GM12864 (cell line): ENCODE measurements around the gene ASPG.
A peak's percentile ranks its signal among the peaks of the same experiment; 100 is the strongest.
"Not testable (repeated sequence)": the region's sequence is repeated elsewhere in the genome, so short reads cannot be mapped to it uniquely, and the experiment has no call there.

ENCODE experiments used
- DNase-seq: peaks from one replicate; pipeline ENCODE4 v3.0.0-alpha.2; 2011; ENCODE audit warnings: low read depth
- H3K4me3 ChIP-seq: 2 replicates; pipeline ENCODE4 v1.5.1; 2011; ENCODE audit warnings: mild to moderate bottlenecking, low read depth, low read length, control low read depth
- TF ChIP-seq, protein P1 (sequence below): IDR thresholded peaks from 2 replicates; pipeline ENCODE4 v1.5.1; 2011; ENCODE audit warnings: low read depth, mild to moderate bottlenecking, moderate library complexity, low read length, control low read depth, inconsistent platforms; ENCODE audit errors: missing control alignments

The ASPG gene

DNA sequence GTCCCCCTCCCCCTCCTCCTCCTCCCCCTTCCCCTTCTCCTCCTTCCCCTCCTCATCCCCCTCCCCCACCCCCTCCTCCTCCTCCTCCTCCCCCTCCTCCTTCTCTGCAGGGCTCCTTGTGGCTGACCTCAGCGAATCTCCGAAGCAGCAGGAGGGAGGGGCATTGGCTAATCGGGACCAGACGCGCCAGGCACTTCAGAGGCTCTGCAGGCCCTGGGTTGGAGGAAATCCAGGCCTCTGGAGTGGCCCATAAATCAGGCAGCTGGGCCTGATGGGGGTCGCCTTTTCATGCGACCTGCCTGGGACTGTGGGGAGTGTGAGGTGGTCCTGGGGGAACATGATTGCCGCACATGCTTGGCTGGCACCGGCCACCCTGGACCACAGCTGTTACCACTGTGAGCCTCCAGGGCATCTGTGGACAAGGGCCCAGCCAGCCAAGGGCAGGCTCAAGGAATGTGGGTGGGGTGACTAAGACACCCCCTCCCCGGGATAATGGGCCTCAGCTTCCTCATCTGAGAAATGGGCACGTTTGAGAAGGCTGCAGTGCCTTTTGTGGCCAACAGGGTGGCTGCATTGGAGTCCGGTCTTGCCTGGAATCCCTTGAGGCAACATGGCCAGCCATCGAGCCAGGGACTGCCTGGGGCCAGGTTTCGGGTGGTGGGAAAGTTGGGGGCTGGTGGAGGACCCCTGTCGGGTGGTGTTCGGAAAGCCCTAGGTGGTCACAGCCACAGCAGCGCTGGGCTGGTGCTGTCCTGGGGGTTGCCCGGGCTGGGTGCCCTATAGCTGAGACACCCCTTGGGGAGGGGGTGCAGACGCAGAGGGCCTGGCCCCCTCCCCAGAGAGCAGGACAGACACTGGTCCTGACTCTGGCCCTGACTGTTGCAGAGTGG, 64.9 kb downstream of the ASPG start:
- no peak for DNase-seq
- no peak overlapping the region for H3K4me3 ChIP-seq
- TF ChIP-seq, protein P1, sequence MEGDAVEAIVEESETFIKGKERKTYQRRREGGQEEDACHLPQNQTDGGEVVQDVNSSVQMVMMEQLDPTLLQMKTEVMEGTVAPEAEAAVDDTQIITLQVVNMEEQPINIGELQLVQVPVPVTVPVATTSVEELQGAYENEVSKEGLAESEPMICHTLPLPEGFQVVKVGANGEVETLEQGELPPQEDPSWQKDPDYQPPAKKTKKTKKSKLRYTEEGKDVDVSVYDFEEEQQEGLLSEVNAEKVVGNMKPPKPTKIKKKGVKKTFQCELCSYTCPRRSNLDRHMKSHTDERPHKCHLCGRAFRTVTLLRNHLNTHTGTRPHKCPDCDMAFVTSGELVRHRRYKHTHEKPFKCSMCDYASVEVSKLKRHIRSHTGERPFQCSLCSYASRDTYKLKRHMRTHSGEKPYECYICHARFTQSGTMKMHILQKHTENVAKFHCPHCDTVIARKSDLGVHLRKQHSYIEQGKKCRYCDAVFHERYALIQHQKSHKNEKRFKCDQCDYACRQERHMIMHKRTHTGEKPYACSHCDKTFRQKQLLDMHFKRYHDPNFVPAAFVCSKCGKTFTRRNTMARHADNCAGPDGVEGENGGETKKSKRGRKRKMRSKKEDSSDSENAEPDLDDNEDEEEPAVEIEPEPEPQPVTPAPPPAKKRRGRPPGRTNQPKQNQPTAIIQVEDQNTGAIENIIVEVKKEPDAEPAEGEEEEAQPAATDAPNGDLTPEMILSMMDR = peak; percentile 61

DNA sequence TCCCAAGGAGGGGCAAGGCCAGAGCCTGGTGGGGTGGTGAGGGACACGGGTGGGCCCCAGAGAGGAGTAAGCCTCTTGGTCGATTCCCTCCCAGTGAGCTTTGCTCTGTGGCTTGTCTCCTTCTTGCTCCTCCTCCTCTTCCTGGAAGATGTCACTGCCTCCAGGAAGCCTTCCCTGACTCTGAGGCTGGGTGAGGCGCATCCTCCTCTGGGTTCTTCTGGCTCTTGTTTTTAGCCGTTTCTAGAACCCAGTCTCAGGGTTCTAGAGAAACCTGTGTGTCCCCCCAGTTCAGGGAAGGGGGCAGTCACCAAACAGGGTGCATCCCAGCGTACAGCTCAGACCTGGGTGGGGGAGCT, 65.5 kb downstream of the ASPG start:
- TF ChIP-seq, protein P1 = no peak
- no peak overlapping the region for H3K4me3 ChIP-seq
- no peak for DNase-seq

DNA sequence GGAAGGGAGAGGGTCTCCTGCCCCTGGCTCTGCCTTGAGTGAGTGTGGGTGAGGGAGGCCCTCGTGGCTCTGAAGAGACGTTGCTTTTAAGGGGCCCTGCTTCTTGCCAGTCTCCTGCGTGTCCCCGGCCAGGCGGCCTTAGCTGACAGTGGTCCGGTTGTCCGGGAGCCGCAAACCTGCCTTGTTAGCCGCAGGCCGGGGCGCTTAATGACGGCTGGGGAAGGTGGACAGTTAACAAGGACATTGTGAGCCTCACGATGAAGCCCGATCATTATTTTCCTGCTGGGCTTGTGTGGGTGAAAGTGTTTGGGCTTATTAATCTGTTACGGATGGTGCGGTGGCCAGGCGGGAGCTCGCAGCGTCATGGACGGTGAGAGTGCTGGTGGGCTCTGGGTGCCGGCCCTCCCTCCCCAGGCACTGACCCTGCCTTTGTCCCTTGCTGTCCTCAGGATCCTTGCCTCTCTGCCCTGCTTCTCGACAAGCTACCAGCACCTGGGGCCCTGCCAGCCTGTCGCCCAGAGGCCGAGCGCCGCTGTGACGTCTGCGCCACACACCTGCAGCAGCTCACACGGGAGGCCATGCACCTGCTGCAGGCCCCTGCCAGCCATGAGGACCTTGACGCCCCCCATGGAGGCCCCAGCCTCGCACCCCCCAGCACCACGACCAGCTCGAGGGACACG, 66.2 kb downstream of the ASPG start:
- DNase-seq = no peak
- H3K4me3 ChIP-seq = no peak overlapping the region
- TF ChIP-seq, protein P1 = no peak

DNA sequence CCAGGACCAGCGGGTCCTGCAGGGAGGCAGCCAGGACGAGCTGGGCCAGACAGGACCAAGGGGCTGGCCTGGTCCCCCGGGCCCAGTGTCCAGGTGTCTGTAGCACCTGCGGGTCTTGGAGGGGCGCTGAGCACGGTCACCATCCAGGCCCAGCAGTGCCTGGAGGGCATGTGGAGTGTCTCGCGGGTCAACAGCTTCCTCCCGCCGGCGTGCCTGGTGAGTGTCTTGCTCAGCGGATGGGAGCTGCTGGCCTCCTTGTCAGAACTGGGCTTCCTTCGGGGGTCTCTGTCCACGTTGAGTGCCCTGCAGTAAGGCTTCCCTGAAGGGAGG, 66.7 kb downstream of the ASPG start:
- H3K4me3 ChIP-seq = no peak overlapping the region
- DNase-seq = no peak
- TF ChIP-seq, protein P1 = no peak

DNA sequence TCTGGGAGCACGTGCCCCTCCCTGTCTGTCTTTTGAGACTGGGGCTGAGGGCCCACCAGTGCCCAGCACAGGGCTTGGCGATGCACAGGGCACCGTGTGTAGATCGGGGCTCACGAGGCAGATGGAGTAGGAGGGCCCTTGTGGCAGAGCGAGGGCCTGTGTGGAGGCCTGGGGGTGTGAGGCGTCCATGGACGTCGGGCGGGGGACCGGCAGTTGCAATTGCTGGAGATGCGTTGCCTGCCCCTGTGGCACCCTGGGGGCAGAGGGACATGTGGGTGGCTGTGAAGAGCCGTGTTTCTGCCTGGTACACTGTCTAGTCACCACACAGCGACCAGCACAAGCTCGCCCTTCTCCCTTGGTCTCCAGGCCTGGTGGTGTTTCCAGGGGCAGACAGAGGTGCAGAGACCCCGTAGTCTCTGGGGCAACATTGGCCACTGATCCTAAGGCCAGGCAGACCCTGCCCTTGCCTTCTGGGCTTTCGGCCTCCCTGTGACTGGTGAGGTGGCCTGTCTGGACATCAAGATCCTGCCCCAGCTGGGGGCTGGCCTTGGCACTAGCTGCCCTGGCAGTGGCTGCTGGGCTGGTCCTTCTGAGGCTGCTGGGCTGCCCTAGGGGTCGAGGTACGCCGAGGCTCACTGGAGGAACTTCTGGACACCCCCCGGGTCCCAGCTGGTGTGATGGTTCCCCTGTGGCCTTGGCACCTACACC, 67.3 kb downstream of the ASPG start:
- no peak overlapping the region for H3K4me3 ChIP-seq
- TF ChIP-seq, protein P1 = no peak
- no peak for DNase-seq

DNA sequence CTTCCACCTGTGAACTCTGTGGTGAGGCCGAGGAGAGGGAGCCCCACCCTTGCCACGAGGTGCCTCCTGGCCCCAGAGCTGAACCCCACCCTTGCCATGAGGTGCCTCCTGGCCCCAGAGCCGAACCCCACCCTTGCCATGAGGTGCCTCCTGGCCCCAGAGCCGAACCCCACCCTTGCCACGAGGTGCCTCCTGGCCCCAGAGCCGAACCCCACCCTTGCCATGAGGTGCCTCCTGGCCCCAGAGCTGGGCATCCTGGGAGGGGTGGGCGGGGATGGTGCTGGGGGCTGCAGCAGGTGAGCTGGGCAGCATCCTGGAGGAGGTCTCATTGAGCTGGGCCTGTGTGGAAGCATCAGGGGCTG, 67.9 kb downstream of the ASPG start:
- not testable (repeated sequence) for DNase-seq, H3K4me3 ChIP-seq

DNA sequence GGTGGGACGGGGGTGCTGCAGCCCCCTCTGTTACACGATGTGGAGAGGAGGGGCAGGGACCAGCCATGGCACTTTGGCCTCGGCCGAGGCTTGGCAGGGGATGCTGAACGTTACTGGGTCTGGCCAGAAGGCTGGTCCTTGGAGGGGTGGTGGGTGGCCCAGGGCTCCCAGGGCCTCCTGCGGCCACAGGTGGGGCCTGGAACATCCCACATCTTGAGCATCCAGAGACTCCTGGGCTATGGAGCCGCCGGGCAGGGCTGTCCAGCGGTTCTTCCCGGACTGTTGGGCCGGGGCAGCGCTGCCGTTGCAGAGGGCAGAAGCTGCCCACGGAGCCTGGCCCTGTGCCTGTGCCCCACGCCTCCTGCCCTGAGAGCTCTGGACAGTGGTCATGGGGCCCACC, 68.7 kb downstream of the ASPG start:
- TF ChIP-seq, protein P1 = no peak
- no peak for DNase-seq
- H3K4me3 ChIP-seq = no peak overlapping the region
